GM18858 (cell line): ENCODE results near the gene ISCU.
"Not testable (repeated sequence)": the region's sequence is repeated elsewhere in the genome, so short reads cannot be mapped to it uniquely, and the experiment has no call there.

ENCODE experiments used
- ATAC-seq: cut with Tn5 transposase; IDR thresholded peaks from one replicate; pipeline ENCODE4 v1.9.1; 2021; ENCODE audit not compliant: unreplicated experiment

The ISCU gene

GRCh38 chr12:108616941-108617858 is 54.8 kb downstream of the ISCU start:
- peak; percentile 59 for ATAC-seq

GRCh38 chr12:108618079-108618952 is 55.9 kb downstream of the ISCU start:
- no peak for ATAC-seq

- ATAC-seq, result not testable (repeated sequence)
These were observed 56.5 kb downstream of the ISCU start for GRCh38 chr12:108618953-108619274.
